RKO (cell line): ENCODE data around the gene CD84.
"Not testable (repeated sequence)": the region's sequence is repeated elsewhere in the genome, so short reads cannot be mapped to it uniquely, and the experiment has no call there.

Experiments used
- DNase-seq: peaks from one replicate; pipeline ENCODE4 v3.0.0-alpha.2; 2016; ENCODE audit warnings: low spot score

The CD84 gene

DNA sequence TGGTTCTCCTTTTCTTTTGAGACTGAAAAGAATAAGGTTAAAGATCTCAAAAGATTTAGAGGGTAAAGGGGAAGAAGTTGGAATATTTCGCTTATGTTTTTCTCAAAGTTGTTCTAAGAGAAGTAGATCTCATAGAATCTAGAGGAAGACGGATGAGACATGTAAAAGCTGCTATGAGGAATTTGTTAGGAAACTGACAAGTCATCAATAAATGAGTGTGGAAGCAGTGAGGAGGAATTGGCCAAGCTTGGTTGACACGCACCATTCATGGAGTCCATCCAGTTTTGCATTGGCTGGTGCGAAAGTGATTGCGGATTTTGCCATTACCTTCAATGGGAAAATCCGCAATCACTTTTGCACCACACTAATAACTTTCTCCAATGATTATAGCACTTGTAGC is 76.2 kb downstream of the CD84 start:
- no peak for DNase-seq

DNA sequence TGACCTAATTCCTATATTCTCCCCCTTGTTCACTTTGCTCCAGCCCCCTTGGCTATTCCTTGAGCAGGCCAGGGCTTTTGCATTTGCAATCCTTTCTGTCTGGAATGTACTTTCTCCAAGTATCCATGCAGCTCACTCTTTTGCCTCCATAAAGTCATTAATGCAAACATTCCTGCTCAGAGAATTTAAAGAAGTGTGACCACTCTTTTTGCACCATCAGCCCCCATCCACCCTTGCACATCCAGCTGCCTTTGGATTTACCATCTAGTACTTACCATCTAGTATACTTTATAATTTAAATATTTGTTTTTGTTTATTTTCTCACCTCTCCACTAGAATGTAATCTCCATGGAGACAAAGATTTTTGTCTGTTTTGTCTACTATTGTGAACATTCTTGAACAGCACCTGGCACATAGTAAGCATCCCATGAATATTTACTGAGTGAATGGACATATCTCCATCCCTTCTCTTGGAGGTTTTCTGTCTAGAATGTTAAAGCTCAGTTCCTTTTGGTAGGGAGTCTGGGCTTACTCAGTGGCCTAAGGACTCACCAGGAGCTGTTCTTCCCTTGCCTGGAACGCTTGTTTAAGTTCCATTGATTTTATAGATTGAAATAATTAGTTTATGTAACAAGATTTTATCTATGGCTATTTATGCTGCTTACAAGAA is 78.8 kb downstream of the CD84 start:
- DNase-seq, result no peak

DNA sequence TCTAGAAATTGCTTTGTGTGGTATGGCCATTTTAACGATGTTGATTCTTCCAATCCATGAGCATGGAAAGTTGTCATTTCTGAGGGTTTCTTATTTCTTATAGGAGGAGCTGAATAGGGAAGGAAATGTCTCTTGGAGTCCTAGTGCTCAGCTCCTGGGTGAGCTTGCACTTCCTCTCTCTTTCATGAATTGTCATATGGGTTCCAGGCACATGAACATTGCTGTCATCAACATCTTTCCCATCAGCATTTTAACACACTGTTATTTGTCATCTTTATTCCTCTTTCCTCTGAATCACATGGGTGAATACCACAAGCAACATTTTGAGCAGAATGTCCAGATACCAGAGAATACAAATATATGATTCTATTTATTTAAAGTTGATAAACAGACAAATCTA is 79.7 kb downstream of the CD84 start:
- no peak for DNase-seq

DNA sequence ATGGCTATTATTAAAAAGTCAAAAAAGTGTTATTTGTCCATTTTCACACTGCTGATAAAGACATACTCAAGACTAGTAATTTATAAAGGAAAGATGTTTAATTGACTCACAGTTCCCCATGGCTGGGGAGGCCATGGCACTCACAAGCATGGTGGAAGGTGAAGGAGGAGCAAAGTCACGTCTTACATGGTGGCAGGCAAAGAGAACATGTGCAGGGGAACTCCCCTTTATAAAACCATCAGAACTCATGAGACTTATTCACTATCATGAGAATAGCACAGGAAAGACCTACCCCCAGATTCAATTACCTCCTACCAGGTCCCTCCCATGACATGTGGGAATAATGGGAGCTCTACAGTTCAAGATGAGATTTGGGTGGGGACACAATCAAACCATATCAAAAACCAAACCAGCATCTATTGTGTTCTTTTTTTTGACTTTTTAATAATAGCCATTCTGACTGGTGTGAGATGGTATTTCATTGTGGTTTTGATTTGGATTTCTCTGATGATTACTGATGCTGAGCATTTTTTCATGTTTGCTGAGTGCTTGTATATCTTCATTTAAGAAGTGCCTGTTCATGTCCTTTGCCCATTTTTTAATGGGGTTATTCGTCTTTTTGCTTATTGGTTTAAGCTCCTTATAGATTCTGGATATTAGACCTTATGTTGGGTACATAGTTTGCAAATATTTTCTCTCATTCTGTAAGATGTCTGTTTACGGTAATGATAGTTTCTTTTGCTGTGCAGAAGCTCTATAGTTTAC is 80.8 kb downstream of the CD84 start:
- not testable (repeated sequence) for DNase-seq

DNA sequence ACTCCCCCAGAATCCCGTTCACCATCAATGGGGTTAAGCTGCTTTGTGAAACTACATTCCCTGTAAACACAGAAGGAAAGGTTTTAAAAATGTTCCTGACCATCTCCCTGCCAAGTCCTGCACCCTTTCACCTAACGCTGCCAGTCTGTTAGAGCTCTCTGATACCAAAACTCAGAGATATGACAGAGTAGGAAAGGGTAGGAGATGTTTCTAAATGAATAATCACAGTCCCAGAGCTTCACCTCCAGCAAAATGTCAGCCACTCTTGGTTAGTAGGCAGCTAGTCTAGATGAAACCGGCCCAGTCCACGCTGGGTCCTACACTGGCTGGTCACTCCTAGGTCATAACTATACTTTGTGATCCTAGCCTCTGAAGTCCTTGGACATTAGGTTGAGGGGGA is 83.0 kb downstream of the CD84 start:
- DNase-seq, result no peak

DNA sequence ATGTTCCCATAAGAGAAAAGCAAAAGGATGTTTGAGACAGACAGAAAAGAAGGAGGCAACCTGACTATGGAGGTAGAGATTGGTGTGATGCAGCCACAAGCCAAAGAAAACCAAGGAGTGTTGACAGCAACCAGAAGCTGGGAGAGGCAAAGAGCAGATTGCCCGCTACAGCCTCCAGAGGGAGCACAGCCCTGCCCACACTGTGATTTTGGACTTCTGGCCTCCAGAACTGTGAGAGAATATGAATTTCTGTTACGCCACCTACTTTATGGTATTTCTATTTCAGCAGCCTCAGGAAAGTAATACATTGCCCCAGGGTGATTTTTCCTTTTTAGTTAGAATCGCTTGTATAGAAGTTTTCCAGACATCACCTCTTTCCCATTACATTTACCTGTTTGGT is 84.7 kb downstream of the CD84 start:
- no peak for DNase-seq

DNA sequence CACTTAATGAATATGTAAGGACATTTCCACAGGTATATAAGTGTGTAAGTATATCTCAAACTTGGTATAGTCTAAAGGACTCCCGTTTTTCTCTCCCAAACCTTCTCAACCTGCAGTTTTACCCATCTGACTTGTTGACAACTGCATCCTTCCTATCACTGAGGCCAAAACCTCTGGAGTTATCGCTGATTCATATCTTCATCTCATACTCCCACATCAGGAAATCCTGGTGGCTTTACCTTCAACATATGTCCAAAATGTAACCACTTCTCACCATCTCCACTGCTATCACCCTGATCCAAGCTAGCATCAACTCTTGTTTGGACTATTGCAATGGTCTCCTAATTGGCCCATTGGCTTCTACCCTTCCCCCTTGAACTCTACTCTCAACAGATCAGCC is 86.7 kb downstream of the CD84 start:
- DNase-seq, result no peak

DNA sequence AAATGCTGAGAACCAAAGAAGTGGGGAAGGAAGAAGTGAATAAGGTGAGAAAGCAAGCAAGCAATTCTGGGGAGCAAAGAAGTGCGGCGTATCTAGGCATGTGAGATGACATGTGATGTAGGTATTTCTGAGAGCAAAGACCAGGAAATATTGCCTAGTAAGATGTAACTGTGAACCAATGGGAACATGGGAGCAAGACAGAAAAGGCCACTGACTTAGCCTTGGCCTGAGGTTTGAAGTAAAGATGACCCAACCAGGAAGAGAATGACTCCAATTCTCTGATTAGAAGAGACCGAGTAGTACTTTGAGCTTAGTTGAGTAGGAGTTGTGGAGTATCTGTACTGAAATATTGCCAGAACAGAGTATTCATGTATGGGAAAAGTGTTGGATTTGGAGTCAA is 87.3 kb downstream of the CD84 start:
- DNase-seq, result no peak
